Measurements from ENCODE around the gene SLC12A9.

The SLC12A9 gene

DNA sequence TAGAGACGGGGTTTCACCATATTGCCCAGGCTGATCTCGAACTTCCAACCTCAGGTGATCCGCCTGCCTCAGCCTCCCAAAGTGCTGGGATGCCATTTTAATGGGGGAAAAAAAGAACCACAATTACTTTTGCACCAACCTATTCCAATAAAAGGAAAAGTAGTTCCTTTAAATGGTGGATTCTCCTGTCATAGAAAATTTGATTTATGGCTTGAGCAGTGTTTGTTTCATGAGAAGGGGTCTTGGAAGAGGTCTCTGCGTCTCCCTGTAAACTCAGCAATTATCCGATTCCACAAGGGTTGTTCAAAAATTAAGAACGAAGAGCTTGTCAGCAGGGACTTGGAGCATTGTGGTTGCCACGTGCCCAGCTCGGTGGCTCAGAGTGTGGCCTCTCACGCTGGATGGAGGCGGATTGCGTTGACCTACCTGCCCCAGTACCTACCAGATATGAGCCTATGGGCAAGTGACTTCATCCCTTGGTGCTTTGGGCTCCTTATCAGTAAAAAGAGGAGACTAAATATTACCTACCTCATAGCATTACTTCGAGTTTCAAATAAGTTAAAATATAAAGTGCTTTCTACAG, 11.8 kb downstream of the SLC12A9 start:
- no peak for DNase-seq

GRCh38 chr7:100865372-100865911, 12.9 kb downstream of the SLC12A9 start:
- DNase-seq: no peak

GRCh38 chr7:100865938-100866728, 13.6 kb downstream of the SLC12A9 start:
- DNase-seq: peak; percentile 63

DNA sequence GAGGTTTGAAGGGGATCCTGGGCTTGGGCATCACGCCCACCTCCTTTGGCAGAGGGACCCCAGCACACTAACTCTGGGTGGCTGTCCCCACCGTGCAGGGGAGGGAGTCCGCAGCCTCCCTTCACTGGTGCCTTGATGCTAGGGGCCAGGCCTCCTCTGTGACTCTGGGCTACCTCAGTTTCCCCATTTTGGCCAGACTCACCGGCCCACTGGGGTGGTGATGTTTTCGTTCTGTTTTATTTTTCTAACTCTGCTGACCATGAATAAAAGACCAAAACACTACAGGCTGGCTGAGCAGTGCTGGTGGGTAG, 14.2 kb downstream of the SLC12A9 start:
- DNase-seq: no peak

DNA sequence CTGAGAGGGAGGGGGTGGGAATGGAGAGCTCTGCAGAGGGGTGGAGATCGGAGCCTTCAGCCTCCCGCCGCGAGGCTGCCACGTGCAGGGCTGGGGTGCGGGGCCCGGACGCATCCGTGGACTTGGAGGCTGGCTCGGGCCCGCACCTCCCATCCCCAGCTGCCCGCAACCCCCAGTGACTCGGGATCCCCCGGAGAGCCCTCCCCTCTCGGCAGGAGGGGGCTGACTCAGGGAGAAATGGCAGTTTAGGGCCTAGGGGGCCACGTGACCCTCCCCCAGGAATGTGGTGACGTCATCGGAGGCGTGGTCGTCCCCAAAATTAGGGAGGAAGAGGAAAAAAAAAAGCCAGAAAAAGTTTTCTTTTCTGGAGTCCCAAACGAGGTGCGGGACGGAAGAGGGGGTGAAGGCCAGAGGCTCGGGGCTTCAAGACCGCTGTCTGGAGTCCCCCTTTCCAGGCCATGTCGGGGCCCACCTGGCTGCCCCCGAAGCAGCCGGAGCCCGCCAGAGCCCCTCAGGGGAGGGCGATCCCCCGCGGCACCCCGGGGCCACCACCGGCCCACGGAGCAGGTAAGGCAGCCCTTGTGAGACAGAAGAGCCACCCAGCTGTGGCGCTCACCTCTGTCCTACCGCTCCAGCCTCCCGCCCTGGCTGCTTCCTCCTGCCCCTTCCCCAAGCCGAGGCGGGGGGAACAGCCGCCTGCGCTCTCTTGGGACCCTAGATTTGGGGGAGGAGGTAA, 14.7 kb downstream of the SLC12A9 start, which contains the start of gene TRIP6:
Gene TRIP6 (plus strand): TSS at position 348 of the 736 bp plus-strand sequence. CDS start 111 bp downstream, at position 459.
- peak; percentile 68 for DNase-seq

DNA sequence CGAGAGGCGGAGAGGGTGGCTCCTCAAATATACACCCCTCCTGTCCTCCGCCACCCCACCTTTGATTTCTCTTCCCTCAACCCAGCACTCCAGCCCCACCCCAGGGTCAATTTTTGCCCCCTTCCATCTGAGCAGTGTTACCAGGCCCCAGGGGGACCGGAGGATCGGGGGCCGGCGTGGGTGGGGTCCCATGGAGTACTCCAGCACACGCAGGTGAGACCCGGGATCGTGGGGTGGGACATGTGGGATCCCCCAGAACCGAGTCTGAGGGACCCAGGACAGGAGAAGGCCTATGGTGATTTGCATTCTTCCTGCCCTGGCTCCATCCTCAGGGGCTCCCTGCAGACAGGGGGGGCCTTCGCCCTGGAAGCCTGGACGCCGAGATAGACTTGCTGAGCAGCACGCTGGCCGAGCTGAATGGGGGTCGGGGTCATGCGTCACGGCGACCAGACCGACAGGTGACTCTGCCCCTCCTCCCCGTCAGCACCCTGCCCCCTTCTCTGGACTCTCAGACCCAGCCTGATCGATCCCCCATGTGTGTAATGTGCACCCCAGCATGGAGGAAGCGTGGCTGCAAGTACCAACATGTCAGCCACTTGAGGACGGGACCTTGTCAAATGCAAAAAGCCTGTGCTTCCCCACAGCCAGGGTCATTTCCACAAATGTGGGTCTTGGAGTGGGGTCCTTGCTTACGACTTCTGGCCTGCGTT, 15.4 kb downstream of the SLC12A9 start:
- no peak for DNase-seq

- DNase-seq: no peak
Measured at GRCh38 chr7:100873599-100874299, 21.2 kb downstream of the SLC12A9 start.

DNA sequence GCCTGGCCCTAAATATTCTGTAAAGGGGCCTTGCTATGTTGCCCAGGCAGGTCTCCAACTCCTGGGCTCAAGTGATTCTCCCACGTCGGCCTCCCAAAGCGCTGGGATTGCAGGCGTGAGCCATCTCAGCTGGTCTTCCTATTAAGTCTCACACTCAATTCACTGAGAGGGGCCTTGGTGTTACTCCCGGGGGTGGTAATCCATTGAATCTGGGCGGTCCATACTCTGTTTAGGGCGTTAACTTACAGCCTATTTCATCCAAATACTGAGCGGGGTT, 21.7 kb downstream of the SLC12A9 start:
- no peak for DNase-seq

DNA sequence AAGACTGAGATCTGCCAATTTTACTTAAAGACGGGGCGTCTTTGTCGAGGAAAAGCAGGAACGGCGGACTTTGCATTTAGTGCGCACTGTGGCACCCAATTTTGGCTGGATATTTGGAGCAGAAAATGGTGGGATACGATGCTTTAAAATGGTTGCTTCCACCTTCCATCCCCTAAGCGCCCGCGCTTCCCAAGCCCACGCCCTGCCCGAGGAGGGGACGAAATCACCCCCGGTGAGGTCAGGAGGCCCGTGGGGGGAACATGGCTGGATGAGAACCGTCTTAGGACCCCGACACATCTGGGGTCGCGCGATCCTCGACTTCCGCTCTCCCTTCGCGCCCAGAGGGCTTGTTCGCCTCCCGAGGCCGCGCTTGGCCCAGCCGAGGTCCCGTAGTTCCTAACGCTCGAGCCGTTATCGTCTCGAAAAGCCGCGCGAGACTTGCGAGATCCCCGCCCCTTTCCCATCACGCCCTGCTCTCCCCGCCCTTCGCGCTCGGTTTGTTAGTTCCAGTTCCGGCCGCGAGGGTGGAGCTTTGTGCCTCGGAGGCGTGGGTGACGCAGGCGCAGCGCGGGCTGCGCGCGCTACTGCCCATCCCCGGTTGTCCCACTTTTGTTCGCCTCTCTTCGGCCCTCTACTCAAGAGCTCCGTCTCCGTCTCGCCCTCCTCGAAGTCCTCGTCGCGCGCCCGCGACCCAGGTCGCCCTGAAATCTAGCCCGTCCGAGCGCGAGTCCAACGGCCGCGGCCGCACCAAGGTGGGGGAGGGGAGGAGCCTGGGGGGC, 22.3 kb downstream of the SLC12A9 start, which contains the start of gene SRRT:
Gene SRRT (plus strand): TSS at position 527 of the 779 bp plus-strand sequence. CDS start 488 bp downstream, outside the sequence.
- DNase-seq: peak; percentile 99

GRCh38 chr7:100875356-100875751, 22.8 kb downstream of the SLC12A9 start:
- peak; percentile 29 for DNase-seq

- no peak for DNase-seq
Measured at GRCh38 chr7:100878013-100878412, 25.5 kb downstream of the SLC12A9 start.

- no peak for DNase-seq
Measured at GRCh38 chr7:100878685-100879084, 26.2 kb downstream of the SLC12A9 start.

DNA sequence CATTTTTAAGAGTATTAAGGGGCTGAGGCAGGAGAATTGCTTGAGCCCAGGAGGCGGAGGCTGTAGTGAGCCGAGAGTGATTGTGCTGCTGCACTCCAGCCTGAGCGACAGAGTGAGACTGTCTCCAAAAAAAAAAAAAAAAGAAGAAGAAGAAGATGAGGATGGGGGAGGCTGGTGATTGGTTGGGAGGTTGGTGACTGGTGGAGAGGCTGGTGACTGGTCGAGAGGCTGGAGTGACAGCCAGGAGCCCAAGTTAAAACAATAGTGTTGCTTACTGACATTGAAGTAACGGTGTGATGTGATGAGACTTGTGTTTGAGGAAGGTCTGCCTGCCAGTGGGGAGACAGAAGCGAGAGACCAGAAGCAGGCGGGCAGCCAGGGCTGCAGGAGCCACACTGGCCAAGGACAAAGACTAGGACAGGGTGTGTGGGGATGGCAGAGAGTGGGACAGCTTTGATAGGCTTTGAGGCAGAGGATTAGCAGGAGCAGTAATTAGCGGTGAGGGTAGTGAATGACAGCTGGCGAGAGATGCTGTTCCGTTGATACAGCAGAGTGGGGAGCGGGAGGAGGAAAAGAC, 27.3 kb downstream of the SLC12A9 start:
- no peak for DNase-seq

DNA sequence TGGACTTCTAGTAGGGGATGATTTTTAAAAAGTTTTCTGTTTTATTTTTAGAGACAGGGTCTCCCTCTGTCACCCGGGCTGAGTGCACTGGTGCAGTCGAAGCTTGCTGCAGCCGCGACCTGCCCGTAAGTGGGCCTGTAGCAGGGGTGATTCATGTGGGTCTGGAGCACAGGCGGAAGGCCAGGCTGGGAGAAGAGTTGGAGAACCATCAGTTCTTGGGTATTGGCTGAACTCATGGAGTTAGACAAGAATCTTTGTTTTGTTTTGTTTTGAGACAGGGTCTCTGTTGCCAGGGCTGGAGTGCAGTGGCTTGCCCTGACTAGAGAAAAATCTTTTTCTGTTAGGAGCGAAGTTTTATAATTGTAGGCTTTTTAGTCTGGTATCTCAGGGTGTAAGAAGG, 28.1 kb downstream of the SLC12A9 start:
- no peak for DNase-seq

GRCh38 chr7:100881136-100881535, 28.6 kb downstream of the SLC12A9 start:
- DNase-seq: no peak

- DNase-seq: no peak
Measured at GRCh38 chr7:100882201-100882600, 29.7 kb downstream of the SLC12A9 start.

DNA sequence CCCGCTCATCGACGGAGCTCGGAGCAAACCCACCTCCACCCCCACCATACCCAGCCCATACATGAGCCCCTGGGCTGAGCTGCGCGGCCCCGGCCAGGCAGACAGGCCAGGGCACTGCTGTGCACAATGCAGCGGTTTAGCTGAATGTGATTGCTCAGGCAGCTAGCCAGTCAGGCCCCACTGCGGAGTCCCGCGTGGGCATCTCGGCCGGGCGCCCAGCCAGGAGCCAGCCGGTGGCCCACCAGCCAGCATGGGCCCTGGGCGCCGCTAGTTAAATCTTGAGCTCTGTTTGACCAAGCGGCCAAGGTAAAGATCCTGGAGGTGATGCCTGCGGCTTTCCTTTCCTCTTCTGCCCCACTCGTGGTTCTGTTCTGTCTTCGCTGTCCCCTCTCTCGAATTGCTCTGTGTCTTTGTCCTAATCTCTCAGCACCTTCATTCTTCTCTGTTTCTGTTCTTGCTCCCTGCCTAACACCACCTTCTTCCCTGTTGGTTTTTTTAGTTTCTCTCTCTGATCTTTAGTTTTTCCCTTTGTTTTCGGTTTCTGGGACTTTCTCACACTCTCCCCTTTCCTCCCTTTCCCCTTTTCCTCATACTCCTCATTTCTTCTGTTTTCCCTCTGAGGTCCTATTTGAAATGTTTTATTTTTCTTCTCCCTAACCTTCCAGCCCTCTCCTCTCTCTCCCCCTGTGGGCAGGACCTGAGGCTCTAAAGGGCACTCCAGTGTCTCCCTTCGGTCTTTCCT, 30.4 kb downstream of the SLC12A9 start:
- DNase-seq: no peak

DNA sequence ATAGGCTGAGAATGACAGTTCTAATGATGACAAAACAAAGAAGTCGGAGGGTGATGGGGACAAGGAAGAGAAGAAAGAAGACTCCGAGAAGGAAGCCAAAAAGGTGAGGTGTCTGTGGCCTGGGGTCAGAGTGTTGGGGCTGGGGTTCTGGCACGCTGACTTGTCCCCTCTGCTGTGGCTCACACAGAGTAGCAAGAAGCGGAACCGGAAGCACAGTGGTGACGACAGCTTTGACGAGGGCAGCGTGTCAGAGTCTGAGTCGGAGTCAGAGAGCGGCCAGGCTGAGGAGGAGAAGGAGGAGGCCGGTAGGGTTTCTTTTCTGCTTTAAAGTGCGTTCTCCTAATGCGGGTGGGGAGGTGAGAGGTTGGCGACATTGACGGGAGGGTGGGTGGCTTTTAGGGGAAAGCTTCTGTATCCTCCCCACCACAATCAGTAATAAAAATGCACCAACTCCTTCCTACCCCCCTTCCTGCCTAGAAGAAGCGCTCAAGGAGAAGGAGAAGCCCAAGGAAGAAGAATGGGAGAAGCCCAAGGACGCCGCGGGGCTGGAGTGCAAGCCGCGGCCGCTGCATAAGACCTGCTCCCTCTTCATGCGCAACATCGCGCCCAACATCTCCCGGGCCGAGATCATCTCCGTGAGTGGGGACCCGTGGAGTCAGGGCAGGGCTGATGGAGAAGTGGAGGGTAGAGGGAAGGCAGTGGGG, 32.4 kb downstream of the SLC12A9 start:
- DNase-seq: peak; percentile 49

- DNase-seq: no peak
Measured at GRCh38 chr7:100885440-100886141, 33.1 kb downstream of the SLC12A9 start.

All from CD4-positive, alpha-beta T cell treated with Interleukin-6 for 4 hours (primary cell).